ENCODE data around the gene PLEKHA5. TPM values are rescaled to one million over a fixed set of nuclear protein-coding genes. Genes with fewer than 3 reads are reported as not detected.
A peak's percentile ranks its signal among the peaks of the same experiment; 100 is the strongest.

Gene PLEKHA5
- total RNA-seq, 1 experiment from 2014 or later, result 6.3 TPM

GRCh38 chr12:19382111-19382526 lies 252.6 kb downstream of the PLEKHA5 start:
- ATAC-seq, result peak; percentile 94
- no peak overlapping the region for H3K4me3 ChIP-seq (ENCODE audit: low read depth in 2 of 2, low read length in 2 of 2)
- ChIA-PET CTCF (no interaction called here), POLR2A (no interaction called here)
- intact Hi-C loops (cut with micrococcal nuclease; ENCODE audit: unreplicated experiment) (no loop called here), in situ Hi-C loops (cut with HindIII; ENCODE audit: low pct_unique_long_range_greater_than_20kb, low sequenced_read_pairs) (no loop called here)
- no peak for DNase-seq (ENCODE audit: low read depth, low spot score)
- no peaks in the 10 kb centered on the region for H3K36me3 ChIP-seq (ENCODE audit: control insufficient read depth, insufficient read depth, low read length)
- H3K27ac ChIP-seq (ENCODE audit: low read length), result peak overlapping the region; percentile 39; the same call in 1 of the 2 replicates
- BruUV-seq (replicated peaks), result no TSS peak
- H3K9me3 ChIP-seq (ENCODE audit: control insufficient read depth, insufficient read depth, low read depth, low read length), result no peaks in the 10 kb centered on the region
- TF ChIP-seq REST (IDR thresholded peaks at IDR 0.05; ENCODE audit: insufficient read depth in 1 of 2, low read depth in 2 of 2, low read length in 1 of 2) (no peak), TCF7L2 (IDR thresholded peaks at IDR 0.05; ENCODE audit: low read depth, low read length) (no peak)
- no peaks in the 10 kb centered on the region; the same call in 1 of the 2 replicates for H3K4me1 ChIP-seq (ENCODE audit: control insufficient read depth, insufficient read depth, low read length)
- no peaks in the 10 kb centered on the region for H3K27me3 ChIP-seq (ENCODE audit: control insufficient read depth, insufficient read depth, low read length)

- ATAC-seq (no peak; the same call in 1 of the 2 replicates), DNase-seq (ENCODE audit: low read depth, low spot score) (no peak)
- ChIA-PET CTCF (no interaction called here), POLR2A (no interaction called here)
- Histone ChIP-seq H3K27ac (ENCODE audit: low read length) (0 out of 2 replicates have a peak overlapping the region, but pooled peaks have one; percentile 39), H3K36me3 (ENCODE audit: control insufficient read depth, insufficient read depth, low read length) (no peaks in the 10 kb centered on the region), H3K4me1 (ENCODE audit: control insufficient read depth, insufficient read depth, low read length) (no peaks in the 10 kb centered on the region; the same call in 1 of the 2 replicates), H3K27me3 (ENCODE audit: control insufficient read depth, insufficient read depth, low read length) (no peaks in the 10 kb centered on the region), H3K4me3 (ENCODE audit: low read depth in 2 of 2, low read length in 2 of 2) (no peak overlapping the region), H3K9me3 (ENCODE audit: control insufficient read depth, insufficient read depth, low read depth, low read length) (no peaks in the 10 kb centered on the region)
- intact Hi-C loops (cut with micrococcal nuclease; ENCODE audit: unreplicated experiment), result no loop called here
- TF ChIP-seq CTCF (IDR thresholded peaks at IDR 0.05) (no peak), TCF7L2 (IDR thresholded peaks at IDR 0.05; ENCODE audit: low read depth, low read length) (no peak), POLR2AphosphoS5 (IDR thresholded peaks at IDR 0.05; ENCODE audit: low read depth, low read length) (no peak), REST (IDR thresholded peaks at IDR 0.05; ENCODE audit: insufficient read depth in 1 of 2, low read depth in 2 of 2, low read length in 1 of 2) (no peak), SIN3A (IDR thresholded peaks at IDR 0.05; ENCODE audit: borderline replicate concordance, insufficient read depth, low read depth, low read length) (no peak)
- BruUV-seq (replicated peaks), result no TSS peak
- in situ Hi-C loops (cut with HindIII; ENCODE audit: low pct_unique_long_range_greater_than_20kb, low sequenced_read_pairs), result no loop called here
Observed at GRCh38 chr12:19382563-19382962, 253.0 kb downstream of the PLEKHA5 start.
